H1 (cell line): ENCODE data around the gene TSPAN2. TPM values are rescaled to one million over a fixed set of nuclear protein-coding genes. Genes with fewer than 3 reads are reported as not detected.

Source experiments
- ASH2L ChIP-seq: fragments of 200-600, 300-600 bp; sonication (generic); IDR thresholded peaks from one replicate; pipeline ENCODE4 v1.7.1; 2017; ENCODE audit warnings: low read length
- BACH1 ChIP-seq: IDR thresholded peaks from 2 replicates; pipeline ENCODE4 v1.6.1; 2012; ENCODE audit warnings: low read length, improper control_type of control experiment
- BCL11A ChIP-seq, 2 experiments: IDR thresholded peaks; one replicate each; pipeline ENCODE4 v1.6.1; 2011; ENCODE audit warnings: low read depth in 2 of 2, low read length in 2 of 2, mild to moderate bottlenecking in 2 of 2
- CHD2 ChIP-seq: IDR thresholded peaks from 2 replicates; pipeline ENCODE4 v1.6.1; 2012; ENCODE audit warnings: low read length, improper control_type of control experiment
- CREB1 ChIP-seq: IDR thresholded peaks from 2 replicates; pipeline ENCODE4 v1.6.1; 2012; ENCODE audit warnings: inconsistent platforms
- CTBP2 ChIP-seq: IDR thresholded peaks from 2 replicates; pipeline ENCODE4 v1.7.0; 2011; ENCODE audit warnings: borderline replicate concordance, mild to moderate bottlenecking, moderate library complexity, mixed read lengths, low read length; ENCODE audit not compliant: insufficient read depth, insufficient read length
- E2F6 ChIP-seq: IDR thresholded peaks from 2 replicates; pipeline ENCODE4 v1.6.1; 2012; ENCODE audit warnings: inconsistent platforms
- EZH2 ChIP-seq: fragments of 200-600 bp; sonication (generic); IDR thresholded peaks from 2 replicates; pipeline ENCODE4 v1.7.1; 2012; ENCODE audit warnings: low read depth, mild to moderate bottlenecking, moderate library complexity, low read length, inconsistent platforms; ENCODE audit not compliant: severe bottlenecking
- FOSL1 ChIP-seq: IDR thresholded peaks from 2 replicates; pipeline ENCODE4 v1.6.1; 2011; ENCODE audit warnings: mild to moderate bottlenecking, low read depth, low read length, moderate library complexity; ENCODE audit not compliant: insufficient read depth
- KDM1A ChIP-seq: fragments of 200-600, 300-600 bp; sonication (generic); IDR thresholded peaks from 2 replicates; pipeline ENCODE4 v1.7.1; 2016; ENCODE audit warnings: mild to moderate bottlenecking, low read length, borderline replicate concordance
- KDM5A ChIP-seq: fragments of 200-600 bp; IDR thresholded peaks from 2 replicates; pipeline ENCODE4 v1.7.1; 2012; ENCODE audit warnings: mild to moderate bottlenecking, low read length, inconsistent platforms, mixed read lengths
- MAFK ChIP-seq: IDR thresholded peaks from 2 replicates; pipeline ENCODE4 v1.6.1; 2012; ENCODE audit warnings: low read depth, mild to moderate bottlenecking, improper control_type of control experiment, low read length
- MAX ChIP-seq: IDR thresholded peaks from 2 replicates; pipeline ENCODE4 v1.6.1; 2012; ENCODE audit warnings: inconsistent platforms
- NANOG ChIP-seq: IDR thresholded peaks from 2 replicates; pipeline ENCODE4 v1.6.1; 2011; ENCODE audit warnings: low read length, low read depth, mild to moderate bottlenecking, inconsistent platforms; ENCODE audit not compliant: insufficient read depth, poor library complexity, severe bottlenecking
- POU5F1 ChIP-seq: IDR thresholded peaks from 2 replicates; pipeline ENCODE4 v1.6.1; 2011; ENCODE audit warnings: low read depth, mild to moderate bottlenecking, low read length, moderate library complexity
- SIRT6 ChIP-seq: IDR thresholded peaks from one replicate; pipeline ENCODE4 v1.7.1; 2012; ENCODE audit warnings: low read length, inconsistent platforms
- SP1 ChIP-seq: IDR thresholded peaks from 2 replicates; pipeline ENCODE4 v1.6.1; 2011; ENCODE audit warnings: low read depth, low read length
- SP4 ChIP-seq: IDR thresholded peaks from 2 replicates; pipeline ENCODE4 v1.6.1; 2012; ENCODE audit warnings: low read length, inconsistent platforms
- SUZ12 ChIP-seq: fragments of 200-600 bp; sonication (generic); IDR thresholded peaks from 2 replicates; pipeline ENCODE4 v1.6.1; 2012; ENCODE audit warnings: mild to moderate bottlenecking, inconsistent platforms, low read length, moderate library complexity, mixed read lengths
- TAF1 ChIP-seq: IDR thresholded peaks from 2 replicates; pipeline ENCODE4 v1.6.1; 2011; ENCODE audit warnings: mild to moderate bottlenecking, low read depth, low read length
- TBP ChIP-seq: IDR thresholded peaks from 2 replicates; pipeline ENCODE4 v1.6.1; 2011; ENCODE audit warnings: low read depth, low read length, improper control_type of control experiment
- TEAD4 ChIP-seq: IDR thresholded peaks from 2 replicates; pipeline ENCODE4 v1.6.1; 2012; ENCODE audit warnings: low read depth, low read length, inconsistent platforms, mixed read lengths
- USF2 ChIP-seq: IDR thresholded peaks from 2 replicates; pipeline ENCODE4 v1.6.1; 2011; ENCODE audit warnings: low read length, improper control_type of control experiment
- ZNF274 ChIP-seq: IDR thresholded peaks from 2 replicates; pipeline ENCODE4 v1.7.0; 2012; ENCODE audit warnings: low read length, borderline replicate concordance; ENCODE audit errors: extremely low read depth
- polyA plus RNA-seq, 7 experiments: library from polyadenylated mRNA; depleted of rRNA in 3 of 7; stranded (reverse) in 5 of 7; unstranded in 2 of 7; fragments of >200 nt in 5 of 7; fragments of 200-250 nt in 2 of 7; gene quantifications; 1 replicate in 5 of 7; 2 replicates in 1 of 7; 4 replicates in 1 of 7; pipeline versions ENCODE4 v1.2.1 to v1.2.3, GENCODE V29; 2011 to 2013; ENCODE audit warnings: missing spikeins in 2 of 7, mixed read lengths in 2 of 7
- total RNA-seq: library from RNA; stranded (reverse); fragmentation: NEBNext Ultra II Directional; extraction: Animal tissue kit (Norgen Biotek cat#: 25700); gene quantifications from 2 replicates; pipeline ENCODE4 v1.2.1, GENCODE V29; 2021

The TSPAN2 gene
- total and polyA plus RNA-seq, 2 of the 8 experiments (the other 6 are each of a cell fraction or from before 2014, with no cell fraction given) = 7.4 to 14.2 TPM

- TF ChIP-seq E2F6 (no peak), CTBP2 (no peak), TEAD4 (no peak), MAFK (no peak), SP4 (no peak), TBP (no peak), SP1 (0 out of 2 replicates have a peak, but pooled peaks have one; percentile 31), POU5F1 (no peak), MAX (no peak), KDM1A (no peak), KDM5A (no peak), FOSL1 (no peak), BACH1 (no peak), SIRT6 (no peak), SUZ12 (no peak), NANOG (no peak), CHD2 (no peak), ASH2L (peak; percentile 66), BCL11A (IDR thresholded peaks at IDR 0.05; ENCODE audit: low read depth in 2 of 2, low read length in 2 of 2) (no peak), TAF1 (peak; percentile 76), USF2 (no peak), EZH2 (no peak), ZNF274 (no peak), CREB1 (no peak)
Measured at GRCh38 chr1:115089420-115090185, at the start of gene TSPAN2 (continued).
